ENCODE measurements around the gene NT5DC1.

NT5DC1 gene

DNA sequence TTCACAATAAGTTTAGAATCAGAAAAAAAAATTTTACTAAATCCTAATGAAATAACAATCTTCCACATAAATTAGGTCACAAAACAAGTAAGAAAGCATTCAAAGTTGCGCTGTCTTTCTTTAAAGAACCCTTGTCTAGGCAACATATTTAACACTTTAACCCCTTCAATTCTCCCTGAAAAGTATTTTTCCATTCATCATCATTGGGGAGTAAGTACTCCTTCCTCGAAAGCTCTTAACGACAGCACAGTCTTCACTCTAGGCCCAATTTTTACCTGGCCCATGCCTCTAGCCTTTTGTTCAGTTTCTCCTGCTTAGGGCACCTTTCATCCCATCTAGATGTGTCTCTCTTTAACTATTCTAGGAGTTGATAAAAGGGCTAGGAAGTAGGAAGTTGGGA is 176.5 kb downstream of the NT5DC1 start:
- TF ChIP-seq CTCF (conservative IDR thresholded peaks at IDR 0.05; ENCODE audit: low read length): no peak
- no peak for TF ChIP-seq EZH2phosphoT487 (IDR thresholded peaks at IDR 0.05; ENCODE audit: borderline replicate concordance)
- H3K27me3 ChIP-seq (ENCODE audit: insufficient read depth, low read length, poor library complexity, severe bottlenecking): no peaks in the 10 kb centered on the region
- peaks cover 65% of the 10 kb centered on the region for H3K4me1 ChIP-seq (ENCODE audit: insufficient read depth, low read length, poor library complexity, severe bottlenecking)
- no peaks in the 10 kb centered on the region for H3K9me3 ChIP-seq (ENCODE audit: insufficient read depth, low read depth, low read length)
- H2AFZ ChIP-seq (ENCODE audit: low read length): no peak overlapping the region
- H3K9me2 ChIP-seq (replicated peaks; ENCODE audit: low read depth, low read length): no peaks in the 10 kb centered on the region
- peaks cover 54% of the 10 kb centered on the region for H4K20me1 ChIP-seq (ENCODE audit: insufficient read depth, low read length, poor library complexity, severe bottlenecking)
- H3K9ac ChIP-seq (ENCODE audit: low read depth, low read length, poor library complexity, severe bottlenecking): peak overlapping the region; percentile 95
- peaks cover 4% of the 10 kb centered on the region; the same call in 1 of the 2 replicates for H3K36me3 ChIP-seq (ENCODE audit: insufficient read depth, low read length)
- peaks cover 3% of the 10 kb centered on the region; the same call in 1 of the 2 replicates for H3F3A ChIP-seq (ENCODE audit: low read depth)
- peak overlapping the region; percentile 97 for H3K4me2 ChIP-seq (ENCODE audit: low read depth, low read length, poor library complexity, severe bottlenecking)
- H3K79me2 ChIP-seq (ENCODE audit: insufficient read depth, low read length): peaks cover 77% of the 10 kb centered on the region
- peak overlapping the region; percentile 91 for H3K4me3 ChIP-seq (ENCODE audit: low read length, poor library complexity, severe bottlenecking)

DNA sequence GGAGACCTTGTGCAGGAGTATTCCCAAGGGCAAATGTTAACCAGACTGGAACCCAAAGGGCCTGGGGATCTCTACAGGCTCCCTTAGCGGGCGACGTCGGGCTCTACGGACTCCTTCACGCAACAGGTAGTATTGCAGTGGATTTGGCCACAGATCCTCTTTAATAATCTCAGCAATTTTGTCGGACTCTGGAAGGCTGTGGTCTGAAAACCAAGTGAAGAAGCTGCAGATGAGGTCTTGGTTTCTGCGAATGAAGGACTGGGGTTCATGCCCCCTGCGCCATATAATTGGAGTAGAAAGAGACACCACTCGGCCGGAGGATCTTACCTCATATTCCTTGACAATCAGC is 177.8 kb downstream of the NT5DC1 start:
- no peak overlapping the region for H2AFZ ChIP-seq (ENCODE audit: low read length)
- H3K4me2 ChIP-seq (ENCODE audit: low read depth, low read length, poor library complexity, severe bottlenecking): peak overlapping the region; percentile 97
- no peaks in the 10 kb centered on the region for H3K9me2 ChIP-seq (replicated peaks; ENCODE audit: low read depth, low read length)
- H3K9me3 ChIP-seq (ENCODE audit: insufficient read depth, low read depth, low read length): no peaks in the 10 kb centered on the region
- peaks cover 48% of the 10 kb centered on the region for H4K20me1 ChIP-seq (ENCODE audit: insufficient read depth, low read length, poor library complexity, severe bottlenecking)
- peaks cover 72% of the 10 kb centered on the region for H3K79me2 ChIP-seq (ENCODE audit: insufficient read depth, low read length)
- H3K9ac ChIP-seq (ENCODE audit: low read depth, low read length, poor library complexity, severe bottlenecking): peak overlapping the region; percentile 95
- H3F3A ChIP-seq (ENCODE audit: low read depth): no peaks in the 10 kb centered on the region
- H3K36me3 ChIP-seq (ENCODE audit: insufficient read depth, low read length): peaks cover 4% of the 10 kb centered on the region; the same call in 1 of the 2 replicates
- H3K4me1 ChIP-seq (ENCODE audit: insufficient read depth, low read length, poor library complexity, severe bottlenecking): peaks cover 60% of the 10 kb centered on the region
- H3K27me3 ChIP-seq (ENCODE audit: insufficient read depth, low read length, poor library complexity, severe bottlenecking): no peaks in the 10 kb centered on the region
- TF ChIP-seq CTCF (conservative IDR thresholded peaks at IDR 0.05; ENCODE audit: low read length): no peak
- no peak for TF ChIP-seq EZH2phosphoT487 (IDR thresholded peaks at IDR 0.05; ENCODE audit: borderline replicate concordance)
- H3K4me3 ChIP-seq (ENCODE audit: low read length, poor library complexity, severe bottlenecking): peak overlapping the region; percentile 91

DNA sequence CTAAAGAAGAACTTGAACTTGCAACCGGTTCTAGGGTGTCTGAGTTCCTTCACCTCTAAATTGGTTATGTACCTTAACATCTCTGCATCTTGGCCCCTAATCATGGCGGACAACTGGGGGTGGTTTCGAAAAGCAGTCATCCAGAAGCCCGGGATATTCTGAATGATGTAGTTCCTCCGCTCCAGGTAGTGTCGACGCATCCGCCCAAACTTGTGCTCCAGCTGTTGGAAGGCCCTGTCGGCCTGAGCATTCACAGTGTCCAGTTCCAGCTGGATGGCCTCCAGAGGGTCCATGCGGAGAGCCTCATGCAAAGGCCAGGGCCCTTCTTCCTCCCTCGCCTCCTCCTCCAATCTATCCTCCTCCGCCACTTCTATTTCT is 178.2 kb downstream of the NT5DC1 start:
- no peak for TF ChIP-seq CTCF (conservative IDR thresholded peaks at IDR 0.05; ENCODE audit: low read length)
- TF ChIP-seq EZH2phosphoT487 (IDR thresholded peaks at IDR 0.05; ENCODE audit: borderline replicate concordance): no peak
- peaks cover 60% of the 10 kb centered on the region for H3K4me1 ChIP-seq (ENCODE audit: insufficient read depth, low read length, poor library complexity, severe bottlenecking)
- peak overlapping the region; percentile 91 for H3K4me3 ChIP-seq (ENCODE audit: low read length, poor library complexity, severe bottlenecking)
- H3K9me3 ChIP-seq (ENCODE audit: insufficient read depth, low read depth, low read length): no peaks in the 10 kb centered on the region
- H3F3A ChIP-seq (ENCODE audit: low read depth): no peaks in the 10 kb centered on the region
- no peaks in the 10 kb centered on the region for H3K27me3 ChIP-seq (ENCODE audit: insufficient read depth, low read length, poor library complexity, severe bottlenecking)
- no peak overlapping the region for H2AFZ ChIP-seq (ENCODE audit: low read length)
- H3K36me3 ChIP-seq (ENCODE audit: insufficient read depth, low read length): peaks cover 4% of the 10 kb centered on the region; the same call in 1 of the 2 replicates
- H4K20me1 ChIP-seq (ENCODE audit: insufficient read depth, low read length, poor library complexity, severe bottlenecking): peaks cover 48% of the 10 kb centered on the region
- H3K9me2 ChIP-seq (replicated peaks; ENCODE audit: low read depth, low read length): no peaks in the 10 kb centered on the region
- H3K4me2 ChIP-seq (ENCODE audit: low read depth, low read length, poor library complexity, severe bottlenecking): peak overlapping the region; percentile 97
- H3K79me2 ChIP-seq (ENCODE audit: insufficient read depth, low read length): peaks cover 71% of the 10 kb centered on the region
- peak overlapping the region; percentile 95 for H3K9ac ChIP-seq (ENCODE audit: low read depth, low read length, poor library complexity, severe bottlenecking)

All from Loucy (cell line).